HepG2 (cell line): Measurements from ENCODE around the gene LDLRAD4. TPM values are rescaled to one million over a fixed set of nuclear protein-coding genes. Genes with fewer than 3 reads are reported as not detected.

ENCODE experiments used
- ATAC-seq: fragments of 200-7000 bp; cut with Tn5 transposase; 3 replicates; pipeline ENCODE4 v1.9.1; 2020; ENCODE audit warnings: mild to moderate bottlenecking, moderate library complexity
- BruUV-seq: library from RNA; stranded (reverse); fragments of 400-500 nt; replicated peaks from 2 replicates; lab custom pipeline; 2021; lab: Mats Ljungman, UMichigan
- CTCF ChIA-PET: fragments of 300-600 bp; formaldehyde crosslinking; extraction: SDS; loops from one replicate; lab custom pipeline; 2021; ENCODE audit warnings: low total read pairs, inconsistent platforms, low intra/inter-chr PET ratio; lab: Yijun Ruan, JAX
- POLR2A ChIA-PET: fragments of 350-600 bp; sonication (Branson Sonifier 250); formaldehyde crosslinking; loops from one replicate; lab custom pipeline; 2020; ENCODE audit warnings: antibody characterized with exemption, inconsistent platforms; lab: Yijun Ruan, JAX
- DNase-seq: peaks from one replicate; pipeline ENCODE4 v3.0.0-alpha.2; 2015; ENCODE audit warnings: low spot score
- FAIRE-seq: peaks from 3 replicates; lab custom pipeline; 2011; peaks lifted over from hg19 to GRCh38; lab: Jason Lieb, UNC
- H2AFZ ChIP-seq: one replicate; pipeline ENCODE4 v1.6.1; 2011; ENCODE audit warnings: low read length, inconsistent platforms
- H3K27ac ChIP-seq: fragments of 300-600 bp; 3 replicates; pipeline ENCODE4 v1.8.0; 2011; ENCODE audit warnings: mixed run types, mild to moderate bottlenecking, mixed read lengths, low read length, inconsistent platforms; ENCODE audit not compliant: insufficient read depth; ENCODE audit errors: extremely low read length
- H3K27me3 ChIP-seq, 2 experiments: fragments of 200-600 bp in 1 of 2; 2 replicates in 1 of 2; 3 replicates in 1 of 2; pipeline versions ENCODE4 v1.6.0 to v1.8.0; 2011; ENCODE audit warnings: low read length in 2 of 2, mild to moderate bottlenecking in 2 of 2, moderate library complexity in 2 of 2, inconsistent platforms in 1 of 2; ENCODE audit not compliant: insufficient read depth in 2 of 2, control insufficient read depth in 1 of 2
- H3K36me3 ChIP-seq, 2 experiments: fragments of 200-600 bp in 1 of 2; replicated peaks in 1 of 2; 2 replicates in 1 of 2; 3 replicates in 1 of 2; pipeline versions ENCODE4 v1.5.1 to v1.8.0; 2011; ENCODE audit warnings: low read length in 2 of 2, inconsistent platforms in 1 of 2; ENCODE audit not compliant: insufficient read depth in 2 of 2, control insufficient read depth in 1 of 2
- H3K4me1 ChIP-seq: 2 replicates; pipeline ENCODE4 v1.5.1; 2012; ENCODE audit warnings: low read length, inconsistent platforms; ENCODE audit not compliant: insufficient read depth
- H3K4me2 ChIP-seq: 2 replicates; pipeline ENCODE4 v1.6.0; 2011; ENCODE audit warnings: low read depth, low read length, inconsistent platforms
- H3K4me3 ChIP-seq, 3 experiments: fragments of 200-600 bp in 1 of 3; sonication (generic), shearing (Covaris generic) in 1 of 3; replicated peaks in 1 of 3; 2 replicates each; pipeline ENCODE4 v1.5.1; 2011 to 2016; ENCODE audit warnings: low read length in 3 of 3, inconsistent platforms in 2 of 3, low read depth in 2 of 3, mild to moderate bottlenecking in 2 of 3, control low read depth in 1 of 3, mixed read lengths in 1 of 3; ENCODE audit not compliant: insufficient read depth in 1 of 3
- H3K79me2 ChIP-seq: one replicate; pipeline ENCODE4 v1.6.1; 2011; ENCODE audit warnings: low read length, inconsistent platforms; ENCODE audit not compliant: insufficient read depth
- H3K9ac ChIP-seq: 2 replicates; pipeline ENCODE4 v1.6.0; 2011; ENCODE audit warnings: mild to moderate bottlenecking, low read depth, low read length, inconsistent platforms; ENCODE audit not compliant: insufficient read depth
- H3K9me3 ChIP-seq: 2 replicates; pipeline ENCODE4 v1.5.1; 2012; ENCODE audit warnings: mild to moderate bottlenecking, low read length
- H4K20me1 ChIP-seq: 2 replicates; pipeline ENCODE4 v1.6.0; 2011; ENCODE audit warnings: inconsistent platforms, mild to moderate bottlenecking, low read length, moderate library complexity; ENCODE audit not compliant: insufficient read depth
- ATAD3A ChIP-seq: sonication (generic); formaldehyde crosslinking; IDR thresholded peaks from 2 replicates; pipeline ENCODE4 v1.4.0; 2020; ENCODE audit warnings: missing genetic modification reagents
- HOXA9 ChIP-seq: sonication (generic); formaldehyde crosslinking; IDR thresholded peaks from 2 replicates; pipeline ENCODE4 v1.8.1; 2022; ENCODE audit warnings: missing genetic modification reagents, mild to moderate bottlenecking, moderate library complexity, borderline replicate concordance
- NKX3-1 ChIP-seq: sonication (generic); formaldehyde crosslinking; IDR thresholded peaks from 2 replicates; pipeline ENCODE4 v1.5.0; 2020; ENCODE audit warnings: missing genetic modification reagents
- SALL1 ChIP-seq: sonication (generic); formaldehyde crosslinking; IDR thresholded peaks from 2 replicates; pipeline ENCODE4 v1.8.0; 2022; ENCODE audit warnings: mild to moderate bottlenecking, missing genetic modification reagents
- SP4 ChIP-seq: sonication (generic); formaldehyde crosslinking; IDR thresholded peaks from 2 replicates; pipeline ENCODE4 v1.8.1; 2023; ENCODE audit warnings: mild to moderate bottlenecking, missing genetic modification reagents
- ZFP37 ChIP-seq: sonication (generic); formaldehyde crosslinking; IDR thresholded peaks from 2 replicates; pipeline ENCODE4 v1.4.0; 2020; ENCODE audit warnings: missing genetic modification reagents, borderline replicate concordance
- ZNF333 ChIP-seq: sonication (generic); formaldehyde crosslinking; IDR thresholded peaks from 2 replicates; pipeline ENCODE4 v1.4.0; 2020; ENCODE audit warnings: mild to moderate bottlenecking, missing genetic modification reagents, borderline replicate concordance
- ZNF350 ChIP-seq: sonication (generic); formaldehyde crosslinking; IDR thresholded peaks from 2 replicates; pipeline ENCODE4 v1.4.0; 2020; ENCODE audit warnings: mild to moderate bottlenecking, low read depth, missing genetic modification reagents, borderline replicate concordance
- WGBS: methylation state at CpG from one replicate; pipeline ENCODE4 v1.1.6; 2017; ENCODE audit warnings: low lambda C conversion rate; 5-methylcytosine and 5-hydroxymethylcytosine counted together
- in situ Hi-C: cut with HindIII; loops from 2 replicates; pipeline ENCODE4 v1.10.0; 2017; ENCODE audit warnings: low pct_unique_long_range_greater_than_20kb; ENCODE audit not compliant: extremely low pct_ligation_motif_present
- intact Hi-C: fragments of 100-400 bp; cut with micrococcal nuclease; formaldehyde crosslinking; loops from one replicate; pipeline ENCODE4 v1.10.0; 2022; ENCODE audit not compliant: unreplicated experiment
- polyA plus RNA-seq, 8 experiments: library from polyadenylated mRNA; depleted of rRNA in 3 of 8; stranded (reverse) in 7 of 8; unstranded in 1 of 8; fragments of >200 nt; fragmentation: Illumina TruSeq in 4 of 8; extraction: Trizol in 4 of 8; gene quantifications; 2 replicates each; pipeline versions ENCODE4 v1.2.1 to v1.2.3, GENCODE V29; 2011 to 2016; ENCODE audit warnings: low read depth in 4 of 8, missing spikeins in 1 of 8, mixed read lengths in 1 of 8; ENCODE audit not compliant: insufficient read depth in 1 of 8
- total RNA-seq, 5 experiments: library from RNA; depleted of rRNA; stranded (reverse); fragments of >200 nt; fragmentation: Illumina TruSeq; extraction: Trizol; gene quantifications; 2 replicates each; pipeline ENCODE4 v1.2.3, GENCODE V29; 2016; ENCODE audit warnings: low read depth in 1 of 5
- TF ChIP-seq, protein P1 (sequence below): sonication (generic); formaldehyde crosslinking; conservative IDR thresholded peaks from 2 replicates; pipeline ENCODE4 v1.4.0; 2020; ENCODE audit warnings: missing genetic modification reagents
- TF ChIP-seq, protein P2 (sequence below): sonication (generic); formaldehyde crosslinking; conservative IDR thresholded peaks from 2 replicates; pipeline ENCODE4 v1.8.0; 2022; ENCODE audit warnings: mild to moderate bottlenecking, moderate library complexity, missing genetic modification reagents

LDLRAD4 gene
- total and polyA plus RNA-seq, 2 of the 13 experiments (the other 11 are each of a cell fraction or from before 2014, with no cell fraction given) = 13.6 to 20.9 TPM

- H3K79me2 ChIP-seq = peaks cover 2% of the 10 kb centered on the region
- H2AFZ ChIP-seq = no peak overlapping the region
- H3K9ac ChIP-seq = no peak overlapping the region
- no peak for ATAC-seq
- peaks cover 7% of the 10 kb centered on the region; the same call in 1 of the 2 replicates for H3K4me1 ChIP-seq
- CTCF ChIA-PET = no interaction called here
- WGBS = 92% methylated on average over 15 of the region's 15 CpGs
- no peak for DNase-seq
- H3K27ac ChIP-seq = no peak overlapping the region
- H3K4me2 ChIP-seq = no peak overlapping the region
- H3K9me3 ChIP-seq = no peaks in the 10 kb centered on the region
- POLR2A ChIA-PET = no interaction called here
- in situ Hi-C loops = no loop called here
- H3K27me3 ChIP-seq = no peaks in the 10 kb centered on the region
- TF ChIP-seq HOXA9 (CRISPR knock-in tag) (no peak), ZNF333 (CRISPR knock-in tag) (no peak), SALL1 (CRISPR knock-in tag) (no peak), ZFP37 (CRISPR knock-in tag) (no peak), SP4 (no peak), ZNF350 (no peak), NKX3-1 (CRISPR knock-in tag) (no peak), ATAD3A (CRISPR knock-in tag) (no peak)
- TF ChIP-seq, protein P1, sequence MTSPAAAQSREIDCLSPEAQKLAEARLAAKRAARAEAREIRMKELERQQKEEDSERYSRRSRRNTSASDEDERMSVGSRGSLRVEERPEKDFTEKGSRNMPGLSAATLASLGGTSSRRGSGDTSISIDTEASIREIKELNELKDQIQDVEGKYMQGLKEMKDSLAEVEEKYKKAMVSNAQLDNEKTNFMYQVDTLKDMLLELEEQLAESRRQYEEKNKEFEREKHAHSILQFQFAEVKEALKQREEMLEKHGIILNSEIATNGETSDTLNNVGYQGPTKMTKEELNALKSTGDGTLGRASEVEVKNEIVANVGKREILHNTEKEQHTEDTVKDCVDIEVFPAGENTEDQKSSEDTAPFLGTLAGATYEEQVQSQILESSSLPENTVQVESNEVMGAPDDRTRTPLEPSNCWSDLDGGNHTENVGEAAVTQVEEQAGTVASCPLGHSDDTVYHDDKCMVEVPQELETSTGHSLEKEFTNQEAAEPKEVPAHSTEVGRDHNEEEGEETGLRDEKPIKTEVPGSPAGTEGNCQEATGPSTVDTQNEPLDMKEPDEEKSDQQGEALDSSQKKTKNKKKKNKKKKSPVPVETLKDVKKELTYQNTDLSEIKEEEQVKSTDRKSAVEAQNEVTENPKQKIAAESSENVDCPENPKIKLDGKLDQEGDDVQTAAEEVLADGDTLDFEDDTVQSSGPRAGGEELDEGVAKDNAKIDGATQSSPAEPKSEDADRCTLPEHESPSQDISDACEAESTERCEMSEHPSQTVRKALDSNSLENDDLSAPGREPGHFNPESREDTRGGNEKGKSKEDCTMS (CRISPR knock-in tag) = no peak
- TF ChIP-seq, protein P2, sequence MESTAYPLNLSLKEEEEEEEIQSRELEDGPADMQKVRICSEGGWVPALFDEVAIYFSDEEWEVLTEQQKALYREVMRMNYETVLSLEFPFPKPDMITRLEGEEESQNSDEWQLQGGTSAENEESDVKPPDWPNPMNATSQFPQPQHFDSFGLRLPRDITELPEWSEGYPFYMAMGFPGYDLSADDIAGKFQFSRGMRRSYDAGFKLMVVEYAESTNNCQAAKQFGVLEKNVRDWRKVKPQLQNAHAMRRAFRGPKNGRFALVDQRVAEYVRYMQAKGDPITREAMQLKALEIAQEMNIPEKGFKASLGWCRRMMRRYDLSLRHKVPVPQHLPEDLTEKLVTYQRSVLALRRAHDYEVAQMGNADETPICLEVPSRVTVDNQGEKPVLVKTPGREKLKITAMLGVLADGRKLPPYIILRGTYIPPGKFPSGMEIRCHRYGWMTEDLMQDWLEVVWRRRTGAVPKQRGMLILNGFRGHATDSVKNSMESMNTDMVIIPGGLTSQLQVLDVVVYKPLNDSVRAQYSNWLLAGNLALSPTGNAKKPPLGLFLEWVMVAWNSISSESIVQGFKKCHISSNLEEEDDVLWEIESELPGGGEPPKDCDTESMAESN (CRISPR knock-in tag) = no peak
- no peak overlapping the region for H3K4me3 ChIP-seq
- no peaks in the 10 kb centered on the region for H4K20me1 ChIP-seq
- no peaks in the 10 kb centered on the region for H3K36me3 ChIP-seq
- intact Hi-C loops = no loop called here
- no TSS peak for BruUV-seq
- no peak for FAIRE-seq
Measured at GRCh38 chr18:13252686-13253410, 34.3 kb downstream of the LDLRAD4 start.
